Stimulated activated CD8-positive, alpha-beta memory T cell treated with anti-CD3 and anti-CD28 coated beads, Interleukin-12 subunit alpha, Interleukin-12 subunit beta, amount 100 ng/mL, for 1 hour (primary cell): Measurements from ENCODE around the gene ARID1B.
"Not testable (repeated sequence)": the region's sequence is repeated elsewhere in the genome, so short reads cannot be mapped to it uniquely, and the experiment has no call there.

ENCODE experiments used
- DNase-seq: peaks from one replicate; pipeline ENCODE4 v3.0.0-alpha.2; 2020; ENCODE audit warnings: low read depth

ARID1B gene

DNA sequence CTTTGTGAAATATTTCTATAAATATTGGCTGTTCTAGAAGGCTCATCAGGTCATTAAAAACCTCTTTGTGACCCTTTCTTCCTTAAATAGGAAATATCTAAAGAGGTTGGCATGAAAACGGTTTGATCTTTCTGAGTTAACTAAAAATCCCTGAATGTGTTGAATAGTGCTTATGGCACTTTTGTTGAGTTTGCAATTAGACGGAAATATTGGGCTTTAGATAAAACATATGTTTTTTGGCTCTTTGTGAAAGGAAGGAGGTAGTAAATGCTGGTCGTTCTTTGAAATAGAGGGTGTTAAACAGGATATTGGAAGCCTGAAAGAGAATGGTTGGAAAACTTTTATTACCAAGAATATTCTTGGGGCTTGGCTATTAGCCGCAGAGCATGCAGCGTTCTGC is 163.0 kb downstream of the ARID1B start:
- no peak for DNase-seq

DNA sequence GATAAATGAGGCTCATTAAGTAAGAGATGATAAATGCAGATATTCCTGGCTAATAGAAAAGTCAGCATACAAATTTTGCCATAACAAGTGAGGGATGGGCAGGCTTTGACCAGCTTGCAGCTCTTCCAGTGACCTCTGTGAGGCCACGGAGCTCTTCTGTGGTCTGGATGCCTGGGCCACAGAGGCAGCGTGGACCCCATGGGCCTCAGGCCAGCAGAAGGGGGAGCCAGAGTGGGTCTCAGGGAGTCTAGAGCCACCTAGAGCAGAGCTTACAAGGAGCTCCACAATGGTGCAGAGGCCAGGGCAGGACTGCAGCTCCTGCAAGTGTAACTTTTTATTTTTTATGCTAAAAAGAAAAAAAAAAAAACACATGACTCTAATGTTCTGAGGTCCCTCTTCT is 165.1 kb downstream of the ARID1B start:
- no peak for DNase-seq

DNA sequence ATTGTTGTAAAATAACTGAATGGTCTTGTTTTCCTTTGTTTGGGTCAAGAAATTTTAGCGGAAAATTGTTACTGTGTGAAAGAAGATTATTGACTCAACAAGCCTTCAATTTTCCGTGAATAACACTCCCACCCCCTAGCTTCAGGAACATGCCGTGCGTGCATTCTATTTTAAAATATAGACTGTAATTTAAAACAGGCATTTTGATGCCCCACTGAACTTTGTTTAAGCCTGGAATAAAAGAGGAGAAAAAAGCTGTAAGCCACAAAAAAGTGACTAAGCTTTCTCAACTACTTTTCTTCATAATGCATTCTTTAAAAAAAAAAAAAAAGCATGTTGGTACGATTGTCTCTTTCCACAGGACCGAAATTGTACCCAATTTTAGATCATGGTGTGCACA is 166.0 kb downstream of the ARID1B start:
- DNase-seq, result no peak

DNA sequence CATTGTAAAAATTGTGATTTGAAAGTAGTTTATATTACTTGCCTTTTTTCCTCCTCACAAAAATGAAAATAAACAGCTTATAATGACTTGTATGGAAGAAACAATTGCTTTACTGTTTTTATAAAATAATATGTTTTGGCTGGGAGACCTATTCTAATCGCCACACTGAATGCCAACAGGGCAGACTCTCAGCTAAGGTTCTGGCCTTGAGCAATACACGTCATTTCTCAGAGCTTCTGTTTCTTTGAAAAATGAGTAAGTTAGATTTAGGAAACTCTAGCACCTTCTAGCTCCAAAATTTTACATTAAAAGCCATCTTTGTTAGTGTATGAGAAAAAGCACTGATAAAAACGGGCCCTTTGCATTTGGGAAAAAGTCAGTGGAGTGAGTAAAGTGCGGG is 166.6 kb downstream of the ARID1B start:
- DNase-seq, result no peak

DNA sequence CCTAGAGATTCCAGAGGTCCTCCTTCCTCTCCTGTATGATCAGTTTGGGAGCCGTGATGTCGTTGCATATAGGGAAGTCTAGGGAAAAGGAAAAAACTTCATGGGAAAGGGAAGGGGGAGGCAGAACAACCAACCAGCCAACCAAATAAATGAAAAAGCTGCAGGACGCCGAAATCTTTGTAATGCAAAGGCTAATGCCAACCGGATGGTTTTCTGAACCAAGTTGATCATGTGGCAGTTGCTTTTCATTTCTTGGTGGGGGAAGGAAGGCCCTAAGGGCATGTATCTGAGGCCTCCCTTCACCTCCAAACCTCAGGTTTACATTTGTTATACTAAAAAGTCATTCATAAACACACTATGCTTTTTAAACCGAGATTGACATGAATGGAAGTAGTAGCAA is 167.2 kb downstream of the ARID1B start:
- no peak for DNase-seq

DNA sequence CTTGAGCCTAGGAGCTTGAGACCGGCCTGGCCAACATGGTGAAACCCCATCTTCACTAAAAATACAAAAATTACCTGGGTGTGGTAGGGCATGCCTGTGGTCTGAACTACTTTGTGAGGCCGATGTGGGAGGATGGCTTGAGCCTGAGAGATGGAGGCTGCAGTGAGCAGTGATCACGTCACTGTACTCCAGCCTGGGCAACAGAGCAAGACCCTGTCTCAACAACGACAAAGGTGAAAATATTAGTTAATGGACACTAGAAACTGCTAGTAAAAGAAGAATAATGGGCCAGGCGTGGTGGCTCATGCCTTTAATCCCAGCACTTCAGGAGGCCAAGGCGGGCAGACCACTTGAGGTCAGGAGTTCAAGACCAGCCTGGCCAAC is 168.6 kb downstream of the ARID1B start:
- DNase-seq, result not testable (repeated sequence)

DNA sequence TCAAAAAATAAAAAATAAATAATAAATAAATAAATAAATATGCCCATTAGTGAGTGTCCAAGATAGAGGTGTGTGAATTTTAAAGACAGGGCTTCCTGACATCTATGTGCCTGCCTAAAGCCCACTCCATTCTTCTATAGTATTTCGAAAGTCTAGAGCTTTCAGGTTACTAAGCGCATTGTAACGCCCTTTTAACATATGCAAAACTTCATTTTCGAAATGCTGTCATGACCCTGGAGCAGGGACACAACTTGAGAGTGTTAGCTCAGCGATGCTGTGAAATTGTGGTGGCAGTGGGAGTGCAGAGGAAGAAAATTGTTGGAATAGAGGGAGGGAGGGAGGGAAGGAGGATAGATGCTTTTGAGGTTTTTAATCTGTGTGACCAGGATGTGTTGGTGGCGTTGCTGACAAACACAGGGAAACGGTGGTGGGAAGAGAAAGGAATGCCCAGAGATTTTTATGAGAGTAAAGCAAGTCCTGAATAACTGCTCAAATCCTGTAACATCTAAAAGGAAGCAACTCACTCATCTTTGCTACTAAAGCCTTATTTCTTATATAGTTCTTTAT is 169.3 kb downstream of the ARID1B start:
- no peak for DNase-seq

DNA sequence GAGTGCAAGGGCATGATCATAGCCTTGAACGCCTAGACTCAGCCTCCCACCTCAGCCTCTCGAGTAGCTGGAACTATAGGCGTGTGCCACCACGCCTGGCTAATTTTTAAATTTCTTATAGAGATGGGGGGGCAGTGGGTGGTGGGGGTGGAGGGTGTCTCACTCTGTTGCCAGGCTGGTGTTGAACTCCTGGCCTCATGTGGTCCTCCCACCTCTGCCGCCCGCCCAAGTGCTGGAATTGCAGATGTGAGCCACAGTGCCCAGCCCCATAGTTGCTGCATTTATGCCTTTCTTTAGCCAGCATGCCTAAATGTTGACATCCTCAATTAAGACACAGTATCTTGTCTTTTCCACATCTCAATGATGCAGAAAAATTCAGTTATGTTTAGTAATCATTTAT is 171.1 kb downstream of the ARID1B start:
- no peak for DNase-seq

DNA sequence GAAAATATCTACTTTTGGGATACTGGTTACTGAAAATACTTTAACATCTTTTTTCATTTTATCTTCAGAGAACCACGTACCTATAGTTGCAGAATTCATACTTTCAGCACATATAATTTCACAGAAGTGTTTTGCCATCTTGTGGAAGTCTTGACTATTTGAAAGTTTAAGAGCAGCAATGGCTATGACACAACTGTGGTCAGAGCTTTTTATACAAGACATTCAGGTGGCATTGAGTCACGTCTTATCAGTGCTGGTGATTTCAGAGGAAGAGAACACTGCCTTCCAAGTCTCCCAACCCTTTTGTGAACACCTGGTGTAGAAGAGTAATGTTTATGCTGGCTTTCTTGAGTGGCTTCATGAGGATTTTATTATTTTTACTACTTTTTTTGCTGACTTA is 171.6 kb downstream of the ARID1B start:
- no peak for DNase-seq

DNA sequence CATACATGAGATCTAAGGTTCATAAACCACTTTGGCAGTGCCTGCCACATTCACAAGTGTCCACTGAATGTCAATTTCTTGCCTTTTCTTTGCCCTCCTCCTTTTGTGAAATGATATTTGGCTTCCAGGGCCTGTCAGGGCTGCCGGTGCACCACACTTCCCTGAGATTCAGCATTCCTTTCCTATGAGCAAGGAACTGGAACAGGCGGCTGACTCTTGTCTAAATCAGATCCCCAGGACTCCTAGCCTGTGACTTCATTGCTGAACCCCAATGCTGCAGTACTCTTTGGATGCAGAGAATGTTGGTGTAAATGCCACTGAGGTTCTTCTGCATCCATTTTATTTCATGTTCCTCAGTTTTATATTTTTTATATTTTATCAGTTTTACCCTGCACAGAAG is 172.2 kb downstream of the ARID1B start:
- no peak for DNase-seq

DNA sequence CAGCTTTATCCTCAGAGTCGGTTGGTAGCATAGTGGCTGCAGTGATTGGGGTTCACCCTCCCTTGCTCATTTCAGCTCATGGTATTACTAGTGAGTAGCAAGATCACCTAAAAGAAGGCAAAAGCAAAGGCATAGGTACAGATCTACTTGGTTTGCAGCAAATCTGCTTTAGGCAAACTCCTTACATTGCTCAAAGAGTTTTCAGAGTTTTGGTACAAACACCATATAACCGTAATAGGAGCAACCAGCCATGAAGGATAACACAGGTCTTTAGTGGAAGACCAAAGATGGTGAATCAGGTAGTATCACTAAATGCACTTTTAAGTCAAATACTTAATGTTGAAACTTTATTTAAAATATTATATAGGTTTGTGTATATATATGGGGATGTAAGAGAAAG is 172.9 kb downstream of the ARID1B start:
- DNase-seq, result no peak

DNA sequence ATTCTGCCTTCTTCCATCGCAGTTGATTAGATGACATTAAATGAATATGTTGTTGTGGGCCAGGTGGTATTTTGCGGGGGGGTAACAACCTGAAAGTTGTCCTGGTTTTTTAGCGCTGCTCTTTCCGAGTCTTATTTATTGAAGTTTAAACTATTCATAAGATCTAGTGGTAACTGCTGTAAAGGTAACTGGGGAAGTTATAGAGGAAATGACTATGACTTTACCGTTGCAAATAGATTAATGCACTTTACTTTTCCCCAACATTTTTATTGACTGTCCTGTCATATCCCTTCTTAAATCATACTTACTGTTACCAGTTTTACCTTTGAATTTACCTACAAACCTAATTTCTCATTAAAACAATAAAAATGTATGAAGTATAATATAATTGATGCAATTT is 173.4 kb downstream of the ARID1B start:
- DNase-seq, result no peak

DNA sequence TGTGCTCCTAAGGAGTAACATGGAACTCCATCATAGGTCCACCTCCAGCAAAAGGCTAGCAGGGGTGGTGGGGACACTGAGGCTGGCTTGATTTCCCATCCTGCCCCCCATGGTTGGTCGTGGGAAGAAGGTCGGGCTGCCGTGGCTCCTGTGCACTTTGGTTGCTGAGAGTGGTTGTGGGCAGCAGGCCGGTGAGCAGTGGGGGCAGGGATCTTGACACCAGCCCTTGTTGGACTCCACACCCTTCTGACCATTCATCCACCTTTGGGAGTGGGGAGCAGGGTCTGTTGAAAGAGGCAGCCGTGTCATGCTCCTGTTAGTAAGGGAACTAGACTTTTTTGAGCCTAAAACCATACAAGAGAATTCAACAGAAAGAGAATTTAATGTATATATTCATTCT is 175.2 kb downstream of the ARID1B start:
- no peak for DNase-seq

DNA sequence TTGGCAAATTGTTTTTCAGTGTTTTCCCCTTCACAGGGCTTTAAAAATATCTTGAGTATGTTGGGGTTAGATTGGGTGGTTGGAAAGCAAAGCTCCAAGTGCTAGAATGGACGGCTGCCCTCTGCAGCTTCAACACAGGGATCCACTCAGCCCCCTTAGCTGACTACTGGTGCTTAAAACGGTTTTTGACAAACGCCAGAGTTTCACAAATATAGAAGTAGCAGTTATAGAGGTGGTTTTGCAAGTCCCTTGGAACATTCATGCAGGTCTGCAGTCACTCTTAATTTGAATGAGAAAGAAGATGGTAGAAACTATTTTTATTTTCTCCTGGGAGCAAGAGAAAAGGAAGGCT is 175.9 kb downstream of the ARID1B start:
- no peak for DNase-seq

DNA sequence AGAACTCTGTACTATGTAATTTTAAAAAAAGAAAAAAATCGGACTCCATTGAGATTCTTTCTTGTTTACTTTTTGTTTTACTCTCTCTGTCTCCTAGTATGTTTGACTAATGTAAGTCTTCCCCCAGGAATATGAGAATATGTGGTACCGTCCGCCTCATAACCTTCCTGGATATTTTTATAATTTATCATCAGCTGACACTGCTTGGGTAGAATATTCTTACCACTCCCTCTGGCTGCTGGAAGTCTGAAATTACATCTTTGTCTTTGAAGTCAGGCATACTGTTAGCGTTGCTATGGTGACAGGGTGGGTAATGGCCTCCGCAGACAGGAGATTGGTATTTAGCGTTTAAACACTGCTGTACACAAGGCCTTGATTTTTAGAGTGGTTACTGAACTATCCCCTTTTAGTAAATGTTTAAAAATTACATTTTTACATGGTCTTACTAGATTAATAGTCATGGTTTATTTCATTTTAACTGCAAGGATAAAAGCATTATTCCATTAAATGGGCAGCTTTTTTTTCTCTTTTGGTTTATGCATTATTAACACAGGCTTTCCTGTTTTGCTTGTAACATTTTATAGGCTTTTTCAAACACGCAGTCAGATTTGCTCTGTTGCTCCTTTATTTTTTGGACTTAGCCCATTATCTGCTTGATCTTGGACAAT is 176.4 kb downstream of the ARID1B start:
- DNase-seq, result no peak

DNA sequence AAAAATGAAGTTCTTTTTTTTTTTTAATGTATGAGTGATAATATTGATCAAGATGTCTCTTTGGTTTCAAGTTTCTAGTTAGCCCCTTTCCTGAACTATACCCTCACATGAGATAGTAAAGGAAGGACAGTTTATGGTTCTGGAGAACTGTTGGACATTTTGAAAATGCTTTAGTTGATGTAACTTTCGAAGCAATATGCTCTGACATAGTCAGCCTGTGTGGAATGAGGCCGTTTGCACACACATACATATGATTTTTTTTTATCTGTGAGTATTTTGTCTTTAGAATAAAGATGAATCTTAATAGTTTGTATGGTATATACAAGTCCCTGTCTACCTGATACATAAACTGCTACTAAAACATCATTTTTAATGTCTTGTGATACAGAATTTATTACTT is 177.0 kb downstream of the ARID1B start:
- no peak for DNase-seq

DNA sequence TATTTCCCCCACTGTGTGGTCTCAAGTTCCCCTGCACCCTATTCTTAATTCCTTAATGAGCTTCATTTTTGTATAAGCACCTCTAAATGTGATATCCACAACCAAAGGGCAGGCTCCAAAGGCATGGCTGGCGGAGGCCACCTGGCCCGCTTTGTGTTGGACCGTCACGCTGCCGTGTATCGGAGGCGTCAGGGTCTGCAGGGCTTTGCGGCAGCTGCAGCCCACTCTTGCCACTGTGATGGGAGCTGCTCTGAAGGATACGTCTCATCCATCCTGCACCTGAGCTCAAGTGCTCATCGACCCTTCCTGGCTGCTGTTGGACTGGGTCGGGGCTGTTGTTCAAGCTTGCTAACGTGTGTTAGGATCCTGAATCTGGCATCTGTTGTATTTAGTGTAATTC is 177.6 kb downstream of the ARID1B start:
- DNase-seq, result no peak

DNA sequence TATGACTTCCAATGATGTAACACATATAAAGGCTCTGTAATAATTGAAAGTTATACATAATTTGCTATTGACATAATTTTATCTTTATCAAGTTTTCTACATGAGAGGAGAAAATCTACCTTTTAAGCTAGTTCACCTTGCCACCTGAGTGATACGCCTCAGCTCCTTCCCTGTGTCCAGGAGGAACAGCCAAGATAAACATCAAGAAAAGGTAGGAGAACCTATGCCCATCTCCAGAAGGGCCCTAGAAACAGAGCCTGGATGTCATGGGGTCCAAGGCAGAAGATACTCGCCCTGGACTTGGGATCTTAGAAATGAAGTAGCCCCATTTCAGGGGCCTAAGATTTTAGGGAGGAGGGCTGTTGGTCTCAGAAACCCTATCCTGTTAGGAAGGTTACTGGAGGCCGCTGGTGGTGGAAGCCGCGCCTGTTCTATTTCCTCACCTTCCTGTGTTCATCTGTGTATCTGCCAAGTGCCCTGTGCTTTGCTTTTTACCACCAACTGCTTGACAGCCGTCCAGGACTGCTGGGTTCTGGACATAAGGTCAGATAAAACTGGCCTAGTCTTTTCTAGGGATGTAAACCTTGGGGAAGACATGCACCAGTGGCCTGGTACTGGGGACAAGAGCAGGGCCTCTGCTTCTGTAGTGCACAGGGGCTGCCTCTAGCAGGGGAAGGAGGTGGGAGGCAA is 178.5 kb downstream of the ARID1B start:
- DNase-seq, result no peak

DNA sequence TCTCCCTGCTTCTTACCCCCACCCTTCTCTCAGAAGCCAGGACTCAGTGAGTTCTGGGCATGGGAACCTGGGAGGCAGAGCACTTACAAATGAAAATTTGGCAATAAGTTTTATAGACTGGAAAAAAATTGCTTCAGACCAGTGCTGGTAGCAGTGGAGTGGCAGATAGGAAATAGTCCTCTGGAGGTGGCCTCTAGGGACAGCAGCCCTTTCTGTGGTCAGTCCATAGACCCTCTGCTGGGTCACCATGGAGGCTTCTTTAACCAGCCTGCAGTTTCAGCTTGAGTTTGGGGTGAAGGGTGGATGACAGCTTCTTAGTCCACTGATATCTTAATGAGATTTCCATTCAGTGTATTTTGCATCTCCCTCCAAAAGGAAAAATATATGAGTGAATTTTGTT is 179.1 kb downstream of the ARID1B start:
- DNase-seq, result no peak

DNA sequence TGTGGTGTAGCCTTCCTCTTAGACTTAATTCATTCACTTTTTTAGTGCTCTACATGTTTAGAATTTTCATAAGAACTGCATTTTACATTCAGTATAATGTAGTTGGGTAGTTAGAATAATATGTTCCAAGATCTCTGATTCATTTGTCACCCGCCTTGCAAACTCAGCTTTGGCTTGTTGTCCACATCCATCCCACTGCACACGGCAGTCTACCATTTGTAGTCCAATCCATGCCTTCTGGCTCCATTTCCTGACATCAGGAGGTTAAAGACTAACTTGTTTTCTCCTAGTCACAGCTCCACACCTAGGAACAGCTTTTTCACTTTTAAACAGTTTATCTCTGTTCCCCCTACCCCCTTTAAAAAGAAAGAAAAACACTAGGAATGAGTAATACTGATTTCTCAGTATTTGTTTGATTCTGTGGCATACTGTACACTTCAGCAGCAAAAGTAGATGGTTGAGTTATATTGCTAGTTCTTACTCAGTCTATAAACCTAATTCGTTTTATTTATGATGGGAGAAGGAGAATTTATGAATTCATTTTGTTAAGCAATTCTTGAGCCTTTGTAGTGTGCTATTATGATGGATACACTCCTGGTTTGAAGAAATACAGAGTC is 180.9 kb downstream of the ARID1B start:
- no peak for DNase-seq

DNA sequence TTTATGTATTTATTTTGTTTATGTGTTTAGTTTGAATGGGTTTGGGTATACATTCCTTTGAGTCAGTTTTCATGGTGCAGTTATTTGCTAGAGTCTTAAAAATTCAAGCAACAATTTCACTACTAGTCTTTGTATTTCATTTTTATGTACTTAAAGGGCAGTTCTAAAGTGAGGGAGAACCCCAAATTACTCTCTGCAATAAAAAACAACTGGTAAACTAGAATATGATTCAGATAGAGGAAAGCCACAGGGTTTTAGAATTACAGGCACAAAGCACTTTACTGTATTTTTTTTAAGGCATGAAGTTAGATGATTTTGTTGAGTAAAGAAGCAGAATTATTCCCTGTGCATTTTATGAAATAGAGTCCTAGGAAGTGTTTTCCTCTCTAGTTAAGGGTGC is 183.3 kb downstream of the ARID1B start:
- DNase-seq, result no peak

DNA sequence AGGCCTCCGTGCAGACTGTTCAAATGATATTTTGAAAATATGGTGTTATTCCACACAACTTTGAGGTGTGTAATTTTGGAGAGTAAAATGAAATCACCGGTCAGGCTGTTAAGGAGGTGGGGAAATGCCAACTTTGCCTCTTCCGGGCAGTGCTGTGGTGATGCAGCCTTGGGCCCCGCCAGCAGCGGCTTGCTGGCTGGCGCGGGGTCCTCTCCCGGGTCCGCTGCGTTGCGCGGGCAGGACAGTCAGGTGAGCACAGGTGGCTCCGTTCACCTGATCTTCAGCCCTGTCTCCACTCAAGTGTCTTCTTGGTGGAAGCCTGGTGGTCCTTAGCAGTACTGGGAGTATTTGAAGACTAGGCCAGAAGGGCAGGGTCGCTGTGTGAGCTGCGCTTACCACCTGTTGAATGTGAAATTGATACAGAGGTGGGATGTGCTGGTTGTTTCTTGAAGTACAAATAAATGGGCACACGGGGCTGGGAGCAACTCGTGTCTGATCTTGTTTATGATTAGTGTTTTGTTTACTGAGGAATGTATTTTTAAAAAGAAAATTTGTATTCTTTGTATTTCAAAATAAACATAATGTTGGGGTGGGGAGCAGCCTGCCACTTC is 184.2 kb downstream of the ARID1B start:
- no peak for DNase-seq
